Neural progenitor cell (in vitro differentiated cells): ENCODE data around the gene METTL14. TPM values are rescaled to one million over a fixed set of nuclear protein-coding genes. Genes with fewer than 3 reads are reported as not detected.

Experiments
- DNase-seq: peaks from one replicate; pipeline ENCODE4 v3.0.0-alpha.2; 2016; ENCODE audit warnings: low spot score
- H2AFZ ChIP-seq: fragments of 200-600 bp; sonication (generic); replicated peaks from 2 replicates; pipeline ENCODE4 v1.6.1; 2016; ENCODE audit warnings: antibody characterized with exemption
- H3F3A ChIP-seq: fragments of 200-600 bp; sonication (generic); 2 replicates; pipeline ENCODE4 v1.6.1; 2016; ENCODE audit warnings: antibody characterized with exemption, low read depth
- H3K27ac ChIP-seq: fragments of 200-600 bp; sonication (generic); 2 replicates; pipeline ENCODE4 v1.5.1; 2016; ENCODE audit warnings: mild to moderate bottlenecking
- H3K27me3 ChIP-seq: fragments of 200-600 bp; sonication (generic); 2 replicates; pipeline ENCODE4 v1.6.1; 2016; ENCODE audit warnings: mild to moderate bottlenecking, moderate library complexity
- H3K36me3 ChIP-seq: fragments of 200-600 bp; sonication (generic); 2 replicates; pipeline ENCODE4 v1.5.1; 2016
- H3K4me1 ChIP-seq: fragments of 200-600 bp; sonication (generic); 2 replicates; pipeline ENCODE4 v1.6.1; 2016; ENCODE audit warnings: mixed run types
- H3K4me2 ChIP-seq: fragments of 200-600 bp; sonication (generic); 2 replicates; pipeline ENCODE4 v1.6.1; 2016
- H3K4me3 ChIP-seq: fragments of 200-600 bp; sonication (generic); 2 replicates; pipeline ENCODE4 v1.5.1; 2016
- H3K79me2 ChIP-seq: fragments of 200-600 bp; sonication (generic); 2 replicates; pipeline ENCODE4 v1.6.1; 2016; ENCODE audit warnings: low read depth
- H3K9ac ChIP-seq: fragments of 200-600 bp; sonication (generic); 2 replicates; pipeline ENCODE4 v1.6.1; 2016
- H3K9me3 ChIP-seq: fragments of 200-600 bp; sonication (generic); 2 replicates; pipeline ENCODE4 v1.5.1; 2016; ENCODE audit warnings: low read depth
- H4K20me1 ChIP-seq: fragments of 200-600 bp; sonication (generic); 2 replicates; pipeline ENCODE4 v1.6.1; 2016; ENCODE audit warnings: low read depth
- H3K27ac Mint-ChIP-seq: 3 replicates; pipeline ENCODE4 v1.8.0; 2021; ENCODE audit warnings: mixed read lengths
- H3K27me3 Mint-ChIP-seq: 2 replicates; pipeline ENCODE4 v1.8.0; 2022; ENCODE audit warnings: low read depth, mild to moderate bottlenecking, inconsistent platforms, moderate library complexity, mixed read lengths; ENCODE audit not compliant: insufficient read depth
- H3K36me3 Mint-ChIP-seq: 3 replicates; pipeline ENCODE4 v1.8.0; 2021; ENCODE audit warnings: mixed read lengths
- H3K4me1 Mint-ChIP-seq: 3 replicates; pipeline ENCODE4 v1.8.0; 2021; ENCODE audit warnings: mixed read lengths
- H3K4me3 Mint-ChIP-seq: 3 replicates; pipeline ENCODE4 v1.8.0; 2021; ENCODE audit warnings: mild to moderate bottlenecking, moderate library complexity, mixed read lengths
- H3K9me3 Mint-ChIP-seq: 3 replicates; pipeline ENCODE4 v1.8.0; 2020; ENCODE audit warnings: mixed read lengths
- EZH2 ChIP-seq: fragments of 200-600 bp; sonication (generic); IDR thresholded peaks from 2 replicates; pipeline ENCODE4 v1.6.1; 2017; ENCODE audit warnings: antibody characterized with exemption, mild to moderate bottlenecking, moderate library complexity
- EZH2phosphoT487 ChIP-seq: fragments of 200-600 bp; sonication (generic); IDR thresholded peaks from 2 replicates; pipeline ENCODE4 v1.6.1; 2017; ENCODE audit warnings: antibody characterized with exemption
- total RNA-seq: library from RNA; depleted of rRNA; stranded (reverse); fragments of >200 nt; gene quantifications from 2 replicates; pipeline ENCODE4 v1.2.3, GENCODE V29; 2015; ENCODE audit warnings: low replicate concordance
- TF ChIP-seq, protein P1 (sequence below): fragments of 200-600 bp; sonication (generic); IDR thresholded peaks from 2 replicates; pipeline ENCODE4 v1.5.1; 2017; ENCODE audit warnings: antibody characterized with exemption, mild to moderate bottlenecking

The METTL14 gene
- total RNA-seq, 1 donor from 2014 or later: 43.2 TPM

DNA sequence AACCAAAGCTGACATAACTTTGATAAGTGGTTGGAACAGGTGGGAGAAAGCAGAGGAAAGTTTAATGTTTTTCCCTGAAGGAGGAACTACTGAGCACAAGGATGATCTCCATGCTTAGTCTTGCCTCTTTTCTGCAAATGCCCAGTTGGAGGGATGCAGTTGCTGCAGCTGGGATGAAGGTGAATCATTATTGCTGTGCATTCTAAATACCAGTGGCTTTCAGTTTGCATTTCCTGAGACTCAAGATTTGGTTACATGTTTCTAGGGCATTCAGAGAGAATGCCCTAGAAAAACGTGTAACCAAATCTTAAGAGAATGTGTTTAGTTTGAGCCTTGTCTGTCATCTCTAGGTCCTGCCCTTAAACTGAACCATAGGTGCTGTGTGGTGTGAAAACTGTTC lies 42.2 kb downstream of the METTL14 start:
- peaks cover 5% of the 10 kb centered on the region for H3K4me1 ChIP-seq
- H3F3A ChIP-seq: no peaks in the 10 kb centered on the region
- Mint-ChIP-seq H3K4me1 (no peaks in the 10 kb centered on the region), H3K27me3 (no peaks in the 10 kb centered on the region), H3K36me3 (peaks cover 5% of the 10 kb centered on the region), H3K9me3 (no peaks in the 10 kb centered on the region), H3K4me3 (no peak overlapping the region), H3K27ac (no peak overlapping the region)
- no peaks in the 10 kb centered on the region for H4K20me1 ChIP-seq
- no peaks in the 10 kb centered on the region for H3K9me3 ChIP-seq
- H2AFZ ChIP-seq: no peak overlapping the region
- TF ChIP-seq, protein P1, sequence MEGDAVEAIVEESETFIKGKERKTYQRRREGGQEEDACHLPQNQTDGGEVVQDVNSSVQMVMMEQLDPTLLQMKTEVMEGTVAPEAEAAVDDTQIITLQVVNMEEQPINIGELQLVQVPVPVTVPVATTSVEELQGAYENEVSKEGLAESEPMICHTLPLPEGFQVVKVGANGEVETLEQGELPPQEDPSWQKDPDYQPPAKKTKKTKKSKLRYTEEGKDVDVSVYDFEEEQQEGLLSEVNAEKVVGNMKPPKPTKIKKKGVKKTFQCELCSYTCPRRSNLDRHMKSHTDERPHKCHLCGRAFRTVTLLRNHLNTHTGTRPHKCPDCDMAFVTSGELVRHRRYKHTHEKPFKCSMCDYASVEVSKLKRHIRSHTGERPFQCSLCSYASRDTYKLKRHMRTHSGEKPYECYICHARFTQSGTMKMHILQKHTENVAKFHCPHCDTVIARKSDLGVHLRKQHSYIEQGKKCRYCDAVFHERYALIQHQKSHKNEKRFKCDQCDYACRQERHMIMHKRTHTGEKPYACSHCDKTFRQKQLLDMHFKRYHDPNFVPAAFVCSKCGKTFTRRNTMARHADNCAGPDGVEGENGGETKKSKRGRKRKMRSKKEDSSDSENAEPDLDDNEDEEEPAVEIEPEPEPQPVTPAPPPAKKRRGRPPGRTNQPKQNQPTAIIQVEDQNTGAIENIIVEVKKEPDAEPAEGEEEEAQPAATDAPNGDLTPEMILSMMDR: no peak
- TF ChIP-seq EZH2 (no peak), EZH2phosphoT487 (no peak)
- H3K4me2 ChIP-seq: no peak overlapping the region
- no peak overlapping the region for H3K9ac ChIP-seq
- DNase-seq: no peak
- H3K36me3 ChIP-seq: no peaks in the 10 kb centered on the region
- H3K79me2 ChIP-seq: no peaks in the 10 kb centered on the region
- H3K4me3 ChIP-seq: no peak overlapping the region
- no peaks in the 10 kb centered on the region for H3K27me3 ChIP-seq
- H3K27ac ChIP-seq: no peak overlapping the region

DNA sequence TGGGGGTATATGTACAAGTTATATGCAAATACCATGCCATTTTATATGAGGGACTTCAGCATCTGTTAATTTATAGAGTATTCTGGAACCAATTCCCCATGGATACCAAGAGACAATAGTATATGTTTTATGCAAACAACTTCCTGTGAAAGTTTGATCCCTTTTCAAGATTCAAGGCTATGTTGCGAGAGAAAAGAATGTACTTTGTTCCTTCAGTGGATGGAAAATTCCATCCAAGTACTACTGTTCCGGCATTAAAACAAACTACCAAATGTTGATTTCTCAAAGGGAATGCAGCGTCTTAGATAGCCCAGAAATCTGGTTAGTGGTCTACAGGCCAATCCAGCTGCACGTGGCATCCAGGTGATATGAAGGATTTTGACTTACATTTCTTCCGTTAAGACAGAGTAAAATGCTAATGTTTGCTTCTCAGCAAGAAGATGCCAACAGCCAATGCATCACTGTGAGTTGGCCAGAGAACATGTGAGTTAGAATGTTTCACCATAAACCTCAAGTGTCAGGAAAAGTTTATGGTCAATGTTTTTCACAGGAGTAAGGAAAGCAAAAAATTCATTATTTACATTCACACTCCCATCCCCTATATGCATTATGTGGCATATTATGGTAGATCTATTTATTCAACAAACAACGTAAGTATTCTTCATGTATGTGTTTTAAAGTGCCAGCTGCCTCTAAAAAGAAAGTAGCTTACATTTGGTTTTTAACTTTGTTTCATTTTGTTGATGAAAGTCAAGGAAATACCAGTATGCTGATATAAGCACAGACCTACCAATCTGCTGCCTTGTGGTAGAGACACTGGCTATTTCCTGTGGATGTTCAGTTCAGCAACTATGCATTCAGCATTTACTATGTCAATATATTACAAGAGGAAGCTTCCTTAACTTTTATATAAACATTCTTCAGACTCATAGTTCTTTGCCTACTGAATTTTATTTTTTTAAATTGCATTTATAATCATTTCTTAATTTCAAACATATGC lies 44.4 kb downstream of the METTL14 start:
- Histone ChIP-seq H3K4me2 (no peak overlapping the region), H3K27me3 (no peaks in the 10 kb centered on the region), H3K79me2 (no peaks in the 10 kb centered on the region), H3F3A (no peaks in the 10 kb centered on the region), H3K4me1 (no peaks in the 10 kb centered on the region), H3K9ac (no peak overlapping the region), H3K9me3 (no peaks in the 10 kb centered on the region), H3K36me3 (no peaks in the 10 kb centered on the region), H2AFZ (no peak overlapping the region), H4K20me1 (no peaks in the 10 kb centered on the region), H3K4me3 (no peak overlapping the region), H3K27ac (no peak overlapping the region)
- Mint-ChIP-seq H3K27ac (no peak overlapping the region), H3K36me3 (peaks cover 8% of the 10 kb centered on the region), H3K9me3 (no peaks in the 10 kb centered on the region), H3K4me3 (no peak overlapping the region), H3K27me3 (no peaks in the 10 kb centered on the region), H3K4me1 (no peaks in the 10 kb centered on the region)
- TF ChIP-seq EZH2phosphoT487 (no peak), EZH2 (no peak)
- TF ChIP-seq, protein P1: no peak
- DNase-seq: no peak

GRCh38 chr4:118730683-118731082 lies 45.5 kb downstream of the METTL14 start:
- Mint-ChIP-seq H3K9me3 (no peaks in the 10 kb centered on the region), H3K4me3 (no peak overlapping the region), H3K27ac (no peak overlapping the region), H3K4me1 (no peaks in the 10 kb centered on the region), H3K36me3 (peaks cover 7% of the 10 kb centered on the region), H3K27me3 (no peaks in the 10 kb centered on the region)
- no peak for DNase-seq
- TF ChIP-seq EZH2 (no peak), EZH2phosphoT487 (no peak)
- TF ChIP-seq, protein P1: no peak
- Histone ChIP-seq H3K79me2 (no peaks in the 10 kb centered on the region), H3K36me3 (no peaks in the 10 kb centered on the region), H3K27ac (no peak overlapping the region), H2AFZ (no peak overlapping the region), H3K4me1 (no peaks in the 10 kb centered on the region), H3K9ac (no peak overlapping the region), H3K9me3 (no peaks in the 10 kb centered on the region), H4K20me1 (no peaks in the 10 kb centered on the region), H3K4me3 (no peak overlapping the region), H3K4me2 (no peak overlapping the region), H3F3A (no peaks in the 10 kb centered on the region), H3K27me3 (no peaks in the 10 kb centered on the region)
